Thyroid gland (tissue), 4 donors: ENCODE measurements around the gene IRF2.

Experiments
- POLR2A ChIP-seq, 2 donors: fragments of 450-650 bp; IDR thresholded peaks; one replicate each; pipeline ENCODE4 v1.6.1; 2017; ENCODE audit warnings: antibody characterized with exemption in 2 of 2, mild to moderate bottlenecking in 2 of 2, moderate library complexity in 1 of 2
- TF ChIP-seq, protein P1 (sequence below), 6 experiments: fragments of 200-600 bp in 3 of 6; fragments of 450-650 bp in 3 of 6; sonication (generic) in 3 of 6; IDR thresholded peaks; one replicate each; pipeline ENCODE4 v1.5.1; 2016 to 2019; ENCODE audit warnings: antibody characterized with exemption in 6 of 6, mild to moderate bottlenecking in 2 of 6, inconsistent platforms in 1 of 6, moderate library complexity in 1 of 6

DNA sequence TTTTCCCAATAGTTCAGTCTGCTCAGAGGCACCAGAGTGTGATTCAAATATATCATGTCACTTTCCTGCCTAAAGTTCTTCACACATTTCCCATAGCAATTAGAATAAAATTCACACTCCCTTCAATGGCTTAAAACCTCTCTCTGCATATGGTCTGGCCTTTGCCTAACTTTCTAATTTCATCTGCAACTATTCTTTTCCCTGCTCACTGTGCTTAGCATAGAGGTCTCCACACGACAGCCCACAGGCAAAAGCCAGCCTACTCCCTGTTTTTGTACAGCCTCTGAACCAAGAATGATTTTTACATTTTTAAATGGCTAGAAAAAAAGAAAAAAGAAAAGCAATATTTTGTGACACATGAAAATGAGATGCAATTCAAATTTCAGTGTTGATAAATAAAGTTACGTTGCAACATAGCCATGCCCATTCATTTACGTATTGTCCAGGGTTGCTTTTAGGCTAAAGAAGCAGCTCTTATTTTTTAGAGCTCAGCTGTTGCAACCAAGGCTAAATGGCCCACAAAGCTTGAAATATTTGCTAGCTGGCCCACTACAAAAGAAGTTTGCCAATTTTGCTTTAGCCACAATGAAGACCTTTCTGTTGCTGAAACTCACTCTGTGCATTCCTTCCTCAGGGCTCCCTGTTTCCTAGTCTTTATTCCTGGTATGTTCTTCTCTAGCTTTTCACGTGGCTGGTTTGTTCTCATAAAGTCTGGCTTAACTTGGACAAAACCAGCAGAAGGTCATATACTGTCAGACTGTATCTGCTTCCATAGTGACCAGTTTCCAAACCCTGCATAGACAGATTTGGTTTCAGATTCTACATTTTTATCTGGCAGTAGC, 26.6 kb upstream of the IRF2 start:
- TF ChIP-seq, protein P1, sequence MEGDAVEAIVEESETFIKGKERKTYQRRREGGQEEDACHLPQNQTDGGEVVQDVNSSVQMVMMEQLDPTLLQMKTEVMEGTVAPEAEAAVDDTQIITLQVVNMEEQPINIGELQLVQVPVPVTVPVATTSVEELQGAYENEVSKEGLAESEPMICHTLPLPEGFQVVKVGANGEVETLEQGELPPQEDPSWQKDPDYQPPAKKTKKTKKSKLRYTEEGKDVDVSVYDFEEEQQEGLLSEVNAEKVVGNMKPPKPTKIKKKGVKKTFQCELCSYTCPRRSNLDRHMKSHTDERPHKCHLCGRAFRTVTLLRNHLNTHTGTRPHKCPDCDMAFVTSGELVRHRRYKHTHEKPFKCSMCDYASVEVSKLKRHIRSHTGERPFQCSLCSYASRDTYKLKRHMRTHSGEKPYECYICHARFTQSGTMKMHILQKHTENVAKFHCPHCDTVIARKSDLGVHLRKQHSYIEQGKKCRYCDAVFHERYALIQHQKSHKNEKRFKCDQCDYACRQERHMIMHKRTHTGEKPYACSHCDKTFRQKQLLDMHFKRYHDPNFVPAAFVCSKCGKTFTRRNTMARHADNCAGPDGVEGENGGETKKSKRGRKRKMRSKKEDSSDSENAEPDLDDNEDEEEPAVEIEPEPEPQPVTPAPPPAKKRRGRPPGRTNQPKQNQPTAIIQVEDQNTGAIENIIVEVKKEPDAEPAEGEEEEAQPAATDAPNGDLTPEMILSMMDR (IDR thresholded peaks at IDR 0.05): no peak
- TF ChIP-seq POLR2A (IDR thresholded peaks at IDR 0.05): no peak
